Ovary (tissue), 9 donors: ENCODE measurements around the gene CHST12. TPM values are rescaled to one million over a fixed set of nuclear protein-coding genes. Genes with fewer than 3 reads are reported as not detected.

Experiments used
- DNase-seq, 5 donors: peaks; one replicate each; pipeline ENCODE4 v3.0.0-alpha.2; 2019 to 2020
- H3K27ac ChIP-seq, 2 donors: fragments of 200-600 bp; one replicate each; pipeline versions ENCODE4 v1.5.1 to v1.8.0; 2019 to 2022
- H3K27me3 ChIP-seq: fragments of 200-600 bp; one replicate; pipeline ENCODE4 v1.8.0; 2022
- H3K36me3 ChIP-seq: fragments of 200-600 bp; sonication (generic); one replicate; pipeline ENCODE4 v1.5.1; 2019
- H3K4me1 ChIP-seq: one replicate; pipeline ENCODE4 v1.8.1; 2013; ENCODE audit warnings: mild to moderate bottlenecking, moderate library complexity; ENCODE audit not compliant: insufficient read depth
- H3K4me3 ChIP-seq: fragments of 200-600 bp; sonication (generic); one replicate; pipeline ENCODE4 v1.5.1; 2017
- H3K9me3 ChIP-seq, 2 donors: fragments of 200-600 bp in 1 of 2; sonication (generic) in 1 of 2; one replicate each; pipeline versions ENCODE4 v1.5.1 to v1.8.1; 2013 to 2019; ENCODE audit warnings: mild to moderate bottlenecking in 1 of 2, moderate library complexity in 1 of 2
- WGBS, 3 donors: extraction: QIAGEN DNeasy Blood & Tissue Kit in 1 of 3; methylation state at CpG; one replicate each; pipeline versions ENCODE4 v1.1.5 to v1.1.7; 2013 to 2017; 5-methylcytosine and 5-hydroxymethylcytosine counted together
- intact Hi-C, 4 donors: fragments of 100-400 bp; cut with DNase I; formaldehyde crosslinking; loops; one replicate each; pipeline versions ENCODE4 v1.11.0 to v1.15.1; 2022 to 2023
- polyA plus RNA-seq, 2 donors: library from polyadenylated mRNA; stranded (reverse); fragments of 200-250 nt in 1 of 2; fragments of 350-450 nt in 1 of 2; fragmentation: Illumina TruSeq in 1 of 2; extraction: RNeasy Lipid Tissue Mini Kit (QIAGEN cat#74804) in 1 of 2; gene quantifications; one replicate each; pipeline ENCODE4 v1.2.3, GENCODE V29; 2013 to 2014
- small RNA-seq: library from RNA; depleted of rRNA; stranded (forward); fragments of <200 nt; gene quantifications from one replicate; pipeline ENCODE3, GENCODE V24; 2016
- total RNA-seq, 7 donors: library from RNA; depleted of rRNA in 2 of 7; stranded (reverse); fragments of >200 nt in 2 of 7; fragmentation: NEBNext Ultra II Directional in 3 of 7; extraction: Animal tissue kit (Norgen Biotek cat#: 25700) in 3 of 7; gene quantifications; one replicate each; pipeline versions ENCODE4 v1.1.0 to v1.2.4, GENCODE V29; 2016 to 2023
- TF ChIP-seq, protein P1 (sequence below), 3 donors: fragments of 450-650 bp in 2 of 3; fragments of 200-600 bp in 1 of 3; IDR thresholded peaks; one replicate each; pipeline versions ENCODE4 v1.5.1 to v1.8.0; 2016 to 2022; ENCODE audit warnings: antibody characterized with exemption in 3 of 3, mild to moderate bottlenecking in 1 of 3
- donor health status: DM: no; HTN: no; CAD: no; lungs with moderate emphysema.
- donor health status: DM: no; HTN: no; CAD: no.
- donor health status: Bipolar disorder and iron deficiency.
- donor health status: DM: yes; HTN: yes; CAD: no.
- donor health status: DM: no; HTN: no; CAD: no.
- donor health status: DM: yes; HTN: yes; CAD: no.

Gene CHST12
- total and polyA plus RNA-seq, 9 donors, result 3.9 to 21.7 (median 12.6) TPM

DNA sequence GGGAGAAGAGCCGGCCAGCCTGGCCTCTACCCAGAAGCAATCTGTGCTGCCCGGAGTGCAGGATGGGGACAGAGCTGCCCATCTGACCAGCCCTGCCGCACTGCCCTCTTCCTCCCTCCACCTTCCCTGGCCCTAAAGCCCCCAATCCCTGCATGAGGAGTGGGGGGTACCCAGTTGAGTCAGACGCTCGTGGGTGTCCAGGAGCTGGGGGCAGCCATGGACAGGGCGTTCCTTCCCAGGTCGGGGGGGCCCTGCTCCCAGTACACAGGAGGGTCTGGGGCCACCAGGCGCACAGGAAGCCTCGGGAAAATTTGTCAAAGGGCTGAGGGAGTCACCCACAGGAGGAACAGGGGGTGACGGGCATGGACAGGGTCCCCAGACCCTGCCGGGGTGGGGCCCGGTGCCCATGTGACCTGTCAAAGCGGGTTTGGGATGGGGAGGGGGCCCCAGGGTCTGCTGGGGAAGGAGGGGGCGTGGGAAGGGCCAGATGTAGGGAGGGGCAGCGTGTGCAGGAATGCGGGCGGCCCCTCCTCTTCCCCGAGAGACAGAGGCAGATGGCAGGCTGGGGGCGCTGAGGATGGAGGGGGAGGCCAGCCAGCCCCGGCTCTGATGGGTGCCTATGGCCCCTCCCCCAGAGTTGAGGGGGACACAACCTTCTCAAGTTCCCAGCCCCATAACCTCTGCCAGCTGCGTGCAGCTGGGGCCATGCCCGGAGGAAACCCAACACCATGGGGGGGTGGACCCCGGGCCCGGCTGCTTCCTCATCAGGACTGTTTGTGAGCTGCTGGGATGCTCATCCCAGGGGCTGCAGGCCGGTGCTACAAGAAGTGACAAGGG, 94.3 kb downstream of the CHST12 start:
- H3K4me3 ChIP-seq, result no peak overlapping the region
- H3K36me3 ChIP-seq, result no peaks in the 10 kb centered on the region
- TF ChIP-seq, protein P1, sequence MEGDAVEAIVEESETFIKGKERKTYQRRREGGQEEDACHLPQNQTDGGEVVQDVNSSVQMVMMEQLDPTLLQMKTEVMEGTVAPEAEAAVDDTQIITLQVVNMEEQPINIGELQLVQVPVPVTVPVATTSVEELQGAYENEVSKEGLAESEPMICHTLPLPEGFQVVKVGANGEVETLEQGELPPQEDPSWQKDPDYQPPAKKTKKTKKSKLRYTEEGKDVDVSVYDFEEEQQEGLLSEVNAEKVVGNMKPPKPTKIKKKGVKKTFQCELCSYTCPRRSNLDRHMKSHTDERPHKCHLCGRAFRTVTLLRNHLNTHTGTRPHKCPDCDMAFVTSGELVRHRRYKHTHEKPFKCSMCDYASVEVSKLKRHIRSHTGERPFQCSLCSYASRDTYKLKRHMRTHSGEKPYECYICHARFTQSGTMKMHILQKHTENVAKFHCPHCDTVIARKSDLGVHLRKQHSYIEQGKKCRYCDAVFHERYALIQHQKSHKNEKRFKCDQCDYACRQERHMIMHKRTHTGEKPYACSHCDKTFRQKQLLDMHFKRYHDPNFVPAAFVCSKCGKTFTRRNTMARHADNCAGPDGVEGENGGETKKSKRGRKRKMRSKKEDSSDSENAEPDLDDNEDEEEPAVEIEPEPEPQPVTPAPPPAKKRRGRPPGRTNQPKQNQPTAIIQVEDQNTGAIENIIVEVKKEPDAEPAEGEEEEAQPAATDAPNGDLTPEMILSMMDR (IDR thresholded peaks at IDR 0.05), result no peak
- intact Hi-C loops, result no loop called here
- H3K9me3 ChIP-seq, result no peaks in the 10 kb centered on the region
- DNase-seq, result peak in 2 of 5 donors; percentile 55 to 62
- 19 to 31% (median 28%) methylated on average over 24 to 25 of the region's 25 CpGs for WGBS, 3 donors
- no peaks in the 10 kb centered on the region for H3K4me1 ChIP-seq
- no peaks in the 10 kb centered on the region for H3K27me3 ChIP-seq
- no peak overlapping the region for H3K27ac ChIP-seq

Small RNA genes within 50 kb of the gene (small RNA-seq; reads per million reads assigned to genes)
- not detected for gene AC004840.2

Other genes starting within 250 kb of the CHST12 start
- gene MAD1L1, start 170.7 kb upstream of the CHST12 start, total RNA-seq, result 10 to 100 TPM; 17.6 to 36.6 (median 27.6) TPM
- 10 to 100 TPM in 1 of 2 donors, 1 to 10 TPM in 1; 5.9 to 17.1 TPM for gene MAD1L1, start 170.7 kb upstream of the CHST12 start, polyA plus RNA-seq
- gene MRM2, start 161.4 kb upstream of the CHST12 start, total RNA-seq, result 10 to 100 TPM; 12.6 to 28.5 (median 21.4) TPM
- 10 to 100 TPM; 18.4 to 26.0 TPM for gene MRM2, start 161.4 kb upstream of the CHST12 start, polyA plus RNA-seq
- 1 to 10 TPM; 8.4 to 10.0 (median 9.1) TPM for gene NUDT1, start 161.4 kb upstream of the CHST12 start, total RNA-seq
- 10 to 100 TPM in 1 of 2 donors, 1 to 10 TPM in 1; 2.3 to 15.6 TPM for gene NUDT1, start 161.4 kb upstream of the CHST12 start, polyA plus RNA-seq
- gene SNX8, start 89.2 kb upstream of the CHST12 start, total RNA-seq, result 10 to 100 TPM in 5 of 7 donors, 1 to 10 TPM in 2; 3.2 to 37.2 (median 19.7) TPM
- 10 to 100 TPM in 1 of 2 donors, 1 to 10 TPM in 1; 9.4 to 13.3 TPM for gene SNX8, start 89.2 kb upstream of the CHST12 start, polyA plus RNA-seq
- gene EIF3B, start 48.8 kb upstream of the CHST12 start, total RNA-seq, result 100 to 1,000 TPM in 6 of 7 donors, 10 to 100 TPM in 1; 67.2 to 133 (median 114) TPM
- 100 to 1,000 TPM in 1 of 2 donors, 10 to 100 TPM in 1; 62.3 to 185 TPM for gene EIF3B, start 48.8 kb upstream of the CHST12 start, polyA plus RNA-seq
- gene GRIFIN, start 72.8 kb downstream of the CHST12 start, total RNA-seq, result not detected
- gene GRIFIN, start 72.8 kb downstream of the CHST12 start, polyA plus RNA-seq, result not detected
- 1 to 10 TPM in 6 of 7 donors, under 1 TPM in 1; 0.86 to 8.2 (median 3.3) TPM for gene LFNG, start 116.2 kb downstream of the CHST12 start, total RNA-seq
- gene LFNG, start 116.2 kb downstream of the CHST12 start, polyA plus RNA-seq, result 1 to 10 TPM; 2.3 to 4.1 TPM
- gene BRAT1, start 151.9 kb downstream of the CHST12 start, total RNA-seq, result 10 to 100 TPM; 26.9 to 33.5 (median 30.2) TPM
- gene BRAT1, start 151.9 kb downstream of the CHST12 start, polyA plus RNA-seq, result 10 to 100 TPM in 1 of 2 donors, 1 to 10 TPM in 1; 1.3 to 39.1 TPM
- gene IQCE, start 155.4 kb downstream of the CHST12 start, total RNA-seq, result 10 to 100 TPM in 6 of 7 donors, 1 to 10 TPM in 1; 7.2 to 19.2 (median 14.1) TPM
- 1 to 10 TPM; 4.4 to 6.8 TPM for gene IQCE, start 155.4 kb downstream of the CHST12 start, polyA plus RNA-seq
- gene TTYH3, start 228.4 kb downstream of the CHST12 start, total RNA-seq, result 10 to 100 TPM in 6 of 7 donors, 1 to 10 TPM in 1; 7.7 to 34.4 (median 22.7) TPM
- 10 to 100 TPM in 1 of 2 donors, 1 to 10 TPM in 1; 5.6 to 21.0 TPM for gene TTYH3, start 228.4 kb downstream of the CHST12 start, polyA plus RNA-seq